ENCODE measurements around the gene STAM.

Gene STAM

GRCh38 chr10:17747883-17748550 is 104.1 kb downstream of the STAM start:
- no peak for TF ChIP-seq CTCF (IDR thresholded peaks at IDR 0.05)

GRCh38 chr10:17749890-17750289 is 105.9 kb downstream of the STAM start:
- no peak for TF ChIP-seq CTCF (IDR thresholded peaks at IDR 0.05)

- no peak for TF ChIP-seq CTCF (IDR thresholded peaks at IDR 0.05)
These were observed 108.0 kb downstream of the STAM start, which contains the start of gene TMEM236 for GRCh38 chr10:17751781-17752445. Gene TMEM236 (plus strand): TSS chr10:17752201. CDS start chr10:17752296, 95 bp downstream.

GRCh38 chr10:17756557-17757217 is 112.7 kb downstream of the STAM start:
- TF ChIP-seq CTCF (IDR thresholded peaks at IDR 0.05) = no peak

- TF ChIP-seq CTCF (IDR thresholded peaks at IDR 0.05) = no peak
These were observed 114.2 kb downstream of the STAM start for GRCh38 chr10:17758200-17758599.

GRCh38 chr10:17758896-17759295 is 114.9 kb downstream of the STAM start:
- TF ChIP-seq CTCF (IDR thresholded peaks at IDR 0.05) = no peak

- no peak for TF ChIP-seq CTCF (IDR thresholded peaks at IDR 0.05)
These were observed 120.2 kb downstream of the STAM start for GRCh38 chr10:17764142-17764541.

All from LNCAP (cell line).